Neural cell (in vitro differentiated cells): ENCODE results near the gene ASRGL1. TPM values are rescaled to one million over a fixed set of nuclear protein-coding genes. Genes with fewer than 3 reads are reported as not detected.

Source experiments
- polyA plus RNA-seq: library from polyadenylated mRNA; depleted of rRNA; stranded (reverse); fragments of >200 nt; gene quantifications from 2 replicates; pipeline ENCODE4 v1.2.3, GENCODE V29; 2014

ASRGL1 gene
- polyA plus RNA-seq, 1 donor from 2014 or later, result 129 TPM

Other genes with a start within 250 kb of the ASRGL1 start
- gene INCENP, start 213.4 kb upstream of the ASRGL1 start, polyA plus RNA-seq, result 4.7 and 5.9 TPM in 2 replicates
- gene SCGB1D1, start 147.2 kb upstream of the ASRGL1 start, polyA plus RNA-seq, result not detected in 2 replicates
- gene SCGB2A1, start 128.8 kb upstream of the ASRGL1 start, polyA plus RNA-seq, result not detected in 2 replicates
- gene SCGB1D2, start 95.2 kb upstream of the ASRGL1 start, polyA plus RNA-seq, result not detected in 2 replicates
- gene SCGB2A2, start 67.3 kb upstream of the ASRGL1 start, polyA plus RNA-seq, result not detected in 2 replicates
- not detected in 2 replicates for gene SCGB1D4, start 38.4 kb upstream of the ASRGL1 start, polyA plus RNA-seq
- not detected in 2 replicates for gene SCGB1A1, start 81.6 kb downstream of the ASRGL1 start, polyA plus RNA-seq
- gene AHNAK, start 209.4 kb downstream of the ASRGL1 start, polyA plus RNA-seq, result 0.11 and 0.12 TPM in 2 replicates
- 1,473 and 1,555 TPM in 2 replicates for gene EEF1G, start 236.4 kb downstream of the ASRGL1 start, polyA plus RNA-seq